ENCODE measurements around the gene ADAMTS7.
"Not testable (repeated sequence)": the region's sequence is repeated elsewhere in the genome, so short reads cannot be mapped to it uniquely, and the experiment has no call there.

- TF ChIP-seq JUN (IDR thresholded peaks at IDR 0.05; ENCODE audit: borderline replicate concordance, insufficient read depth, insufficient read length, low read depth); POLR2A (IDR thresholded peaks at IDR 0.05; ENCODE audit: low read depth, low read length); POLR2AphosphoS5 (IDR thresholded peaks at IDR 0.05; ENCODE audit: insufficient read depth, low read depth, low read length): not testable (repeated sequence)
- TF ChIP-seq, protein P1, sequence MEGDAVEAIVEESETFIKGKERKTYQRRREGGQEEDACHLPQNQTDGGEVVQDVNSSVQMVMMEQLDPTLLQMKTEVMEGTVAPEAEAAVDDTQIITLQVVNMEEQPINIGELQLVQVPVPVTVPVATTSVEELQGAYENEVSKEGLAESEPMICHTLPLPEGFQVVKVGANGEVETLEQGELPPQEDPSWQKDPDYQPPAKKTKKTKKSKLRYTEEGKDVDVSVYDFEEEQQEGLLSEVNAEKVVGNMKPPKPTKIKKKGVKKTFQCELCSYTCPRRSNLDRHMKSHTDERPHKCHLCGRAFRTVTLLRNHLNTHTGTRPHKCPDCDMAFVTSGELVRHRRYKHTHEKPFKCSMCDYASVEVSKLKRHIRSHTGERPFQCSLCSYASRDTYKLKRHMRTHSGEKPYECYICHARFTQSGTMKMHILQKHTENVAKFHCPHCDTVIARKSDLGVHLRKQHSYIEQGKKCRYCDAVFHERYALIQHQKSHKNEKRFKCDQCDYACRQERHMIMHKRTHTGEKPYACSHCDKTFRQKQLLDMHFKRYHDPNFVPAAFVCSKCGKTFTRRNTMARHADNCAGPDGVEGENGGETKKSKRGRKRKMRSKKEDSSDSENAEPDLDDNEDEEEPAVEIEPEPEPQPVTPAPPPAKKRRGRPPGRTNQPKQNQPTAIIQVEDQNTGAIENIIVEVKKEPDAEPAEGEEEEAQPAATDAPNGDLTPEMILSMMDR (IDR thresholded peaks at IDR 0.05; ENCODE audit: extremely low read depth in 1 of 2, insufficient read depth in 1 of 2, low read depth in 1 of 2, low read length in 2 of 2) = not testable (repeated sequence)
Observed at GRCh38 chr15:78798355-78798754, 12.9 kb downstream of the ADAMTS7 start.

Data from endothelial cell of umbilical vein (primary cell).